GM21515 (cell line): ENCODE results near the gene NRXN2.

Experiments
- ATAC-seq: cut with Tn5 transposase; IDR thresholded peaks from one replicate; pipeline ENCODE4 v1.9.1; 2021; ENCODE audit not compliant: unreplicated experiment

NRXN2 gene

DNA sequence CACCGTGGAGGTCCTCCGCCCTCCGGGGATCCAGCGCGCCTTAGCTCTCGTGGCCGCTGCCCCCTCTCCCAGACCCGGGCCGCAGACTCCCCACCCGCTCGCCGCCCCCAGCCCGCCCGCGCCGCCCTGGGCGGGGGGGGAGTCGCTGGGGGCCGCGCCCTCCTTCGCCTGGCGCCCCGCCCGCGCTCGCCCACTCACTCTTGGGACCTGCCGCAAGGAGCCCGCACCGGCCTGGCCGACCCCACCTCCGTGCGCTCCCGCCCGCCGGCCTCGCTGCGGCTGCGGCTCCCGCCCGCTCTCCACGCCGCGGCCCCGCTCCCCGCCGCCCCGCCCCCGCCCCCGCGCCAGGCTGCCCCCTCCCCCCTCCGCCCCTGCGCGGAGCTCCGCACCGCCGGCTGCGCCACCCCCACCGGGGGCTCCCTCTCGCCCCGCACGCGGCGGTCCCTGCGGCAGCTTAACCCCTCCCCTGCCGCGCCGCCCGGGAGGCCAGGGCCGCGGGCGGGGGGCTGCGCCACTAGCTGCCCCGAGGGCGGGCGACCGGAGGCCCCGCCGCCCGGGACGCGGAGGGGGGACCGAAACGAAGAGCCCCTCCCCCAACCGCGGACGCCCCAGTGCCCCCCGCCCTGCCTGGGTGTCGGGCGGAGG is 21.7 kb upstream of the NRXN2 start:
- no peak for ATAC-seq

DNA sequence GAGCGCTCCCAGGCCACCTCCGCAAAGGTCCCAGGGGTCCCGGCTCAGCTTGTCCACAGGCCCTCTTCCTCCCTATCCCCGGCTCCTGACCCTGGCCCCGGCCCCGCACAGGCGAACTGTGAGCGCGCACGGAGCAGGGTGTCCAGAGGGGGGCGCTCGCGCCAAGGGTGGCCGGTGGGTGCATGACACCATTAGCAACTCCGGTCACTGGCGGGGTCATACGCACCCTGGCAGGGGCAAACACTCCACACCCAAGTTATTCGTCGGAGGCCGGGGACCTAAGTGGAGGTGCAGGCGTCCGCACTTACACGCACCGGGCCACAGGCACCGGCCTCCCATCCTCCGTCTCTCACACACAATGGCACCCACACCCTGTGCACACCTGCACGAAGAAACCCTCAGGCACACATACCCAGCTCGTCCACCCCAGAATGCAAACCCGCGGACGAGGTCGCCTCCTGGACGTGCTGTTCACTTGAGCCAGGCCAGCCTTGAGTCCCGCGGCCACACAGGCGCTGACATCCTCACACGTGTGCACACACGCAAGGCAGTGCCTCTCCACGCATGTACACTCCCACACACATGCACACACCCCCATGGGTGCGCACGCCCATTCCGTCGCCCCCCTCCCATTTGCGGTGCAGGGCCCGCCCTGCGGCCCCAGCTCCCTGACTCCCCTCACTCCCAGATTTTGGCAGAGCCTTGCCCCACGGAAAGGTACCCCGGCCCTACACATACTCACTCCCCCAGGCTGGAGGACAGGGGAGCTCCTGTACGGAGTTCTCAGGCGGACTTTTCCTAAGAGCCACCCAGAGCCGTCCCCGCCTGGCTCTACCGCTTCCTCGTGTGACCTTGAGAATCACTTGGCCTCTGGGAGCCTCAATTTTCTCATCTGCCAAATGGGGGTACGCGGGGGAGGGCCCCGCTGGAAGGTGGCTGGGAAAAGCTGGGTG is 20.9 kb upstream of the NRXN2 start, which contains the start of gene RASGRP2:
RASGRP2 (minus strand) TSS at position 552 of the 953 bp plus-strand sequence. CDS start 1,276 bp downstream, outside the sequence.
- no peak for ATAC-seq

DNA sequence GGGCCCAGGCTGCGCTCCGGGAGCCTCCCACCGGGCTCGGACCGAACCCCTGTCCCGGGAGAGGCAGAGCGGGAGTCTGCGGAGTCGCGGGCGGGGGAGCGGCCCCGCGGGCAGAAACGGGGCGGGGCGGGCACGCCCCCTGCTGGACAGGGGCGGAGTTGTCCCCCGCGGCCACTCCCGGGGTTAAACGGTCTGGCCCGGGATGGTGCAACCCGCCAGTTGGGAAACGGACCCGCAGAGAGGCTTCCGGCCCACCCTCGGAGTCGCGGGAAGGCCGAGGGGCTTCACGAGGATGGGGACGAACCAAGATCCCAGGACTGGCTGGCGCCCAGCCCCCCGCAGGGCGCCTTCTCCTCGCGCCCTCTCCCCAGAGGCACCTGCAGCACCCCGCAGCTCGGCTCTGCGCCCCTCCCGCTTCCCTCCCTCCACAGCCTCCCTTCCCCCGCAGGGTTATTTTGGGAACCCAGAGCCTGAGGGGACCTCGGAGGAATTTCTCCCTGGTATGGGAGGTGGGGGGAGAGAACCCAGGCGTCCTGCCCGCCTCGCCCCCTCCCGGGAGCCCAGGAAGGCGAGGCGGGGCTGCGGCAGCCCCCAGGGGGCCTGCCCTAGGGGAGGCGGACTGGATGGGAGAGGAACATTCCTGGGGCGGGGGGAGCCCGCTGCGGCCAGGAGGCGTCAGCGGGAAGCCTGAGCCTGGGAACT is 20.0 kb upstream of the NRXN2 start:
- ATAC-seq, result no peak

DNA sequence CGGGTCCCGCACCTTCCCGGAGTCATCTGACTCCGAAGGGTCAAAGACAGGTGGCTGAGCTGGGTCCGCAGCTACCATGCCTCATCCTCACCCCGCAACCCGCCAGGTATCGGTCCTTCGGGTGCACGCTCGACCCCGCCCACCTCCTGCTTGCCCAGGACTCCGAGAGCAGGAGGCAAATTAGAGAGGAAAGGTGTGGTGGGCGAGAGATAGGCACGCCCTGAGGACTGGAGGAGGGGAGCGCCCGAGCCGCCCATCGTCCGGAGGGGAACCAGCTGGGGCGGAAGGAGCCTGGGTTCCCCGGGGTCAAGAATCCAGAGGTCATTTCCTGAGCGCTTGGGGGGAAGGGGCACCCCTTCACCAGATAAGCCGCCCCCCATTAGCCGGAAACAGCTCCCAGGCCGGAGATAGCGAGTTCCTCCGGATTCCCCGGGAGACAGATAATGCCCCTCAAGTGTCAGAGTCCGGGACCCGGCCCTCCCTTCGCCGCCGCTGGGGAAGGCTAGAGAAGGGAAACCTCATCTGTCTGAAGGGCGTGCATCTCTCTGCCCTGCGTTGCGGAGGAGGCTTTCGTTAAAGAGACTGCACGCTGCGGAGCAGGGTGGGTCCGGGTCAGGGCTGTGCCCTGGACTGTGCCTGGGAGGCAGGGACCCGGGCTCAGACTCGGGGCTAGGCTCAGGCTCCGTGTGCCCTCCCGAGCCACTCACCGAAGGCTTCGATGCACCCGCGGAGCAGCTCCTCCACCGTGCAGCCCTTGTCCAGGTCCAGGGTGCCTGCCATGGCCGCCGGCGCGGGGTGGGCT is 19.3 kb upstream of the NRXN2 start:
- no peak for ATAC-seq

DNA sequence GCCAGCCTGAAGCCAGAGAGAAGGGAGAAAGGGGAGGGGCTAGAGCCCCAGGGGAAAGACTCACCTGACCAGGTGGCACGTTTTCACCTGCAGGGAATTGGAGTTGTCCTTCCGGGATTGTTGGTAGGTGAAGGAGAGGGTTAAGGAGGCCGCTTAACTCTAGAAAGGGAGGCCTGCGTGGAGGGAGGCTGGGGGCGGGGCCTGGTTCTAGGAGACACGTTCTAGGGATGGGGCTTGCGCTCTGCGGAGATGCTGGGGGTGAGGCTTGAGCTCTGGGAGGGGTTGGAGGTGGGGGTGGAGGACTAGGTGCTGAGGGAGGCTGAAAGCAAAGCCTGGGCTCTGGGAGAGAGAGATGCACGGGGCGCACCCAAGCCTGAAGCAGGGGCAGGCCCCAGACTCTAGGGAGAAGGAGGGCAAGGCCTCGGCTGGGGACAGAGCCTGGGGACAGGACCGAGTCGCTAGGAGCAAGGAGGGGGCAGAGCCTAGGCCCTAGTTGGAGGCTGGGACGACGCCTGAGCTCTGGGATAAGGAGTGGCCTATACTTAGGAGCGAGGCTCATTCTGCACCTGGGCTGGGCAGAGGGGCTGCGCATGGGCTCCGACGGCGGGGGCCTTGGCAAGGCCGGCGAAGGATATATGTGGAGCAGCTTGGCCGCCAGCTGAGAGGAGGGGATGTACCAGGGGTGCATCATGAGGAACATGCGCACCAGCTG is 18.5 kb upstream of the NRXN2 start:
- no peak for ATAC-seq

DNA sequence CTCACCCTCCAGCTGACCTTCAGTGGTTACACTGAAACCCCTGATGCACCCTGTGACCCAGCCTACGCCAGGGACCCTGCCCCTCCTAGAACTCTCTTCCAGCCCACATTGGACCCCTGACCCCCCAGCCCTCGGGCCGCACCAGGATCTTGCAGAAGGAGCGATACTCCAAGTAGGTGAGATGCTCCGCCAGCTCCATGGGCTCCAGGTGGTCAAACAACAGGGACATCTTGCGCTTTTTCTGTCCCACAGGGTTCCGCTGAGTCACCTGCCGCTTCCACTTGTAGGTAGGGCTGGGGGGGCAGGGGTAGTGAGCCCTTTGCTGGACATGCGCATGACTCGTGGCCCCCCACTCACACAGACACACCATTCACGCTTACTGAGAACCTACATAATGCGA is 16.9 kb upstream of the NRXN2 start:
- ATAC-seq, result no peak

DNA sequence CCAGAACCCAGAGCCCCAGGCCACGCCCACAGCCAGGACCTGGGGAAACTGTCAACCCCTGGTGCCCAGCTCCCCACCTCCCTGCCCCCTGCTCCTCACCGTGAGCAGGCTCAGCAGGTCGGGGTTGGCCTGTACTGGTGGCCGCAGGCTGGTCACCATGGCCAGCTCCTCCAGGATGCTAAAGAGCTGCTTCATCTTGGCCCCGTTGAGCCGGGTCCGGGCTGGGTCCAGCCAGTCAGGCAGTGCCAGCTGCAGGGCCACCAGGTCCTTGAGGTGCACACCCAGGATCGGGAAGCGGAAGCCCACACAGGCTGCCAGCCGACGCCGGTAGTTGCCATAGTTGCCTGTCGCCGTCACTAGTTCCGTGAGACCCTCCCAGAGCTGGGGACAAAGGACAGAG is 13.7 kb upstream of the NRXN2 start:
- no peak for ATAC-seq

DNA sequence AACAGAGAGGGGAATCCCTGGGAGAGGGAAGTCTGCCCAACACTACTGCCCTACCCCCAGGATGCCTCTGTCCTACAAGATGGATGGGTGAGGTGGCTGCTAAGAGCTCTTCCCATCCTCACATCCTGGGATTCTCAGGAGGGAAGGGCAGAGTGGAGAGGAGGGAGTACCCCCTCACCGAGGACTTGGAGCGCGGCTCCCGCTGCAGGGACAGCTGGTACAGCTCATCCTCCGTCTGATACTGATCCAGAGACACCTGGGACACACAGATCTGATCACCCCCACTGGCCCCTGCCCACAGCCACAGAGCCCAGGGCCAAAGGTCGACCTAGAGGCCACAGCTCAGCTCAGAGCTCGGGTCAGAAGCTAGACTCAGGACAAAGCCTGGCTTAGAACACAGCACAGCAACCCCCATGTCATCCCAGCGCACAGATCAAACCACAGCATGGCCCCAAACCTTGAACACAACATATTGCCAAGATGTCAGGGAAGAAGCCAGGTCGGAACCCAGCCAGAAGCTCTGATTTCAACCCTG is 12.8 kb upstream of the NRXN2 start:
- no peak for ATAC-seq

DNA sequence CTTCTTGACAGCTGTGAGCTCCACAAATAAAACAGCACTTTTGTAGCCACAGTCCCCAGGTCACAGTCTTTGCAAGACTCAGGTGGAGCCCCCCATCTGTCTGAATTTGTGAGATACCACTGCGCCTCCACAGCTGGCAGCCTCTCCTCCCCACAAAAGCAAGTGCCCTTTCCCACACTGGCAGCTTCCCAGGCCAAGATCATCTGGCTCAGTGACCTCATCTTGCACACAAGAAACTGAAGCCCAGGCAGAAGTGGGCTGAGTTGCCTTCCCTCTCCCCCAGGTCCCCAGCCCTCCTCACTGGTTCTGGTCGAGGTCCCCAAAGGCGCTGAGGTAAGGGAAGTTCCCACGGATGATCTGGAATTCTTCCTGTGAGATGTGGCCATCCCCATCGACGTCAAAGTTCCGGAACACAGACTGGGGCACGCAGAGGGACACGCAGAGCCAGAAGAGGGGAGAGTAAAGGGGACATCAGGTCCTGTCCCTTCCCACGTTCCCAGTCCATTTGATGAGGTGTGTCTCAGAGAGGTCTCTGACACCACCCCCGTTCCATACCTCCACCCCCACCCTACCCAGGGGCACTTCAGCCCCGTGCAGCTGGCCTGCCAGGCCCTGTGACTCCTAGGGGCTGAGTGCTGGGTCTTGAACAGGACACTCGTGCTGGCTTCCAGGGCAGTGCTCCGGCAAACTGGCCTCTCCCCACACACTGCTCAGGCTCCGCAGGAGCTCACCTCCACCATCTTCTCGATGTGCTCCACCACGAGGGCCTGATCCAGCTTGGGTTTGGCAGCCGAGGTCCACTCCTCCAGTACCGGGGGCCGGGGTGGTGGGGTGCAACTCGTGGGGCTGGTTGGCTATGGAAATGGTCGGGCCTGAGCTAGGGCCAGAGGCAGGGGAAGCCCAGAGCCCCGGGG is 12.1 kb upstream of the NRXN2 start:
- ATAC-seq, result no peak

DNA sequence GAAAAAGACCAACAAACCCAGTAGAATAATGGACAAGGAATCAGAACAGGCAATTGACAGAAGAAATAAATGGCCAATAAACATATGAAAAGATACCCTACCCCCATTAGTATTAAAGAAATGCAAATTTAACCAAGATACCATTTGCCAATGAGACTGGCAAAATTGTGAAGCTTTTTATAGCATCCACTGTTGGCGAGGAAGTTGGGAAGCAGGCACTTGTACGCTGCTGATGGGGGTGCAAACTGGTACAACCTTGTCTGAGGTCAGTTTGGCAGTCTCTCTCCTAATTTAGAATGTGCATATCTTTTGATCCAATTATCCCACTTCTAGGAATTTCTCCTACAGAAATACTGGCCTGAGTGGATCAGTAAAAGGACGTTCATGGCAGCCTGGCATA is 8.6 kb upstream of the NRXN2 start:
- no peak for ATAC-seq

DNA sequence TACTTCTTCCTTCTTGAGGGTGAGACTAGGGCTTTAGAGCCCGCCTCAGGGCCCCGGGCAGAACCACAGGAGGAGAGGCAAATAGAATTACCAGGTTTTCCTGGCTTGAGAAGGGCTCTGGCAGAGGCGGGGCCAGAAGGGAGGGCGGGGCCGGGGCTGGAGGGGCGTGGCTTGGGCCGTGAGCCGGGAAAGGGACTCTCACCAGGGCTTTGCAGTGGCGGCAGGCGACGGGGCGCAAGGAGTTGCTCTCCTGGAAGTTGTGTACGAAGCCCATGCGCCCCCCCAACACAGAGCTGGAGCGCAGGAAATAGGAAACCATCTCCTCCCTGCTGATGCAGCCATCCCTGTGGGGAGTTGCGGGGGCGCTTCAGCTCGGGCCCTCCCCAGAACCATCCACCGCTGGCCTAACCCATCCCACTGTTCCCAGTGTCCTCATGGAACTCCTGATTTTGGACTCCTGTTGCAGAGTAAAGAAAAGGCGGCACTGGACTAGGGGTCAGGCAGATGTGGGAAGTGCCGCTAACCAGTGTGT is 6.9 kb upstream of the NRXN2 start:
- ATAC-seq, result no peak

DNA sequence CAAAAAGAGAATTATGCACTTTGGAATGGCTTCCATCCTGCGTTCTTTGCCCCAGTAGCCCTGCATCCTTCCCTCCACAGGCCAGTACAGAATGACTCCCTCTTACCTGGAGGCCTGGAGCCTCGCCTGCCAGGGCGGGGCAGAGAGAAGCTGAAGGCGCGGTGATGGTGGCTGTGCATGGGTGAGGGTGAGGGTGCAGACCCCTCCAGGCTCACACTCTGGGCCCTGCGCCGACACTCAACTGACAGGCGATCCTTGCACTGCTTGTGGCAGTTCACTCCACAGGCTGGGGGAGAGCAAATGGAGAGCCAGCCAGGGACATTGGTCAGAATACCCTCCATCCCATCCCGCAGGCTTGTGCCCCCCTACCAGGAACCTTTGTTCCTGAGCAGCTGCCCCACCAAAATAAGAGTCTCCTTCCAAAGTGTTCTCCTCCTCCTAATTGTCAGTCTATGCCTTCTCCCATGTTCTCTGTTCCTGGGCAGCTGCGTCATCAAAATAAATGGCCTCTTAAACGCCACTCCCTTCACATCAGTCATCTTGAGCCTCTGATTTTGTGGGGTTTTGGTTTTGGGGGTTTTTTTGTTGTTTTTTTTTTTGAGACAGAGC is 5.9 kb upstream of the NRXN2 start:
- ATAC-seq, result no peak

DNA sequence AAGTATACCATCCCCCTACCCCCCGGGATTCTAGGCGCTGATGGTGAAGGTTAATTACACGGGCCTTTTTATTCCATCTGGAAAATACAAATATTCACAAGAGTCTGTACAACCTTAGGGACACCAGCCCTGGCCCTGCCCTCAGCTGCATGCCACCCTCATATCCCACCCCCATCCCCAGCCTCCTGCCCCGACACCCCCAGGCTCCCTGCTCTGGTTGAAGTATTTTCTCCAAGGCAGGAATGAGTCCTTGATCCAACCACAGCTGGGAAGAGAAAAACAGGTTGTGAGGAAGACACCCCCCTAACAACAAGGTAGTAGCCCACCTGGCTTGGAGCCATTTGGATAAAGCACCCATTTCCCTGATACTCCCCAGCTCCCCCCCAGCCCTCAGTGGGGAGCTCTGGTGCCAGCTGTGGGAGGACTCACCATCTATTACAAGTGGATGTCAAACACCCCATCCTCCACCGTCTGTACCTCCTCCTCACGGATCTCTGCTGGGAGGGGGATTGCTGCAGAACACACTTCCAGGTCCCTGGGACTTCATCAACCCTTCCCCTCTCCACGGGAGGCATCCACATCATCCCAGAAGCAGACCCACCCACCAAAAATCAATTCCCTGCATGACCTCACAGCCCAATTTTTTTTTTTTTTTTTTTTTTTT is 4.0 kb upstream of the NRXN2 start:
- ATAC-seq, result no peak

DNA sequence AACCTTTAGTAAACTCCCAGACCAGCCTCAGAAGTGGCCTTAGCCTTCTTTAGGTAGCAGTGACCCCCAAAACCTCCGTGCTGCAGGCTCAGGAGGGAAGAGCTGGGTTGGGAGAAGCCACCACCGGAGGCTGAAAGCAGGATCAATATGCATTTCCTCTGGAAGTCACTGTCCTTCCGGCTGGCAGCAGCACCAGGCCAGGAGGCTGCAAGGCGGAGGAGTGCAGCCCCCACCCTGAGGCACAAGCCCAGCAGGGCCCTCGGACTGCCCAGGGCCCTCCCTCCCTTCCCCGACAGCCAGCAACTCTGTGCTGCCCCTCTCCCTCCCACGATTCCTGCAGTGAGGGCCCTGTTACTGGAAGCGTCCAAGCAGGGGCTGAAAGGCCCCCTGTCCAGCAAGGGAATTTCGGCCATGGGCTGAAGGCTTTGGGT is 3.2 kb upstream of the NRXN2 start:
- no peak for ATAC-seq

DNA sequence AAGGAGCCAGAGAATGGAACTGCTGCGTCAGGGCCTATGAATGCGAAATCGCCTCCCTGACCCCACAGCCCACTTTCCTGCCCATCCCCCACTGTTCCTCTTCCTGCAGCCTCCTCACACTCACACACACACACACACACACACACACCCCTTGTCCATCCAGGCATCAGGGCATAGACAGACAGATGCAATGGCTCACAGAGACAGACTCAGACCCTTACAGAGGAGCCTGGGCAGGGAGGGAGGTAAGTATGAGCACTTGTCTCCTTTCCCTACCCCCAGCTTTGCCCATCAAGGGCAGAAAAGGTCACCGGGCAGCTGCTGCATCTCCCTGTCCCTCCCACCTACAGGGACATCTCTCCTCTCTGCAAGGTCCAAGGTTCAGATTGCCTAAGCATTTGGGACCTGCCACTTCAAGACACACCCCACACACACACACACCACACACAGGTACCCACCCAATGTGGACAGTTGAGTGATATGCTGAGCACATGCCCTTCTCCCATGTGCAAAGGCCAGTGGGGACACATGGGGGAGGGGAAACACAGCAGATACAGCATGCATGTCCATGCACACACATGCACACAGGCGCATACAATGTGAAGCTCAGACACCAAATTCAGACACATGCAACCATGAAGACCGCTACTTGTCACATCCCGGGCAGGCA is 2.0 kb upstream of the NRXN2 start:
- ATAC-seq, result no peak

DNA sequence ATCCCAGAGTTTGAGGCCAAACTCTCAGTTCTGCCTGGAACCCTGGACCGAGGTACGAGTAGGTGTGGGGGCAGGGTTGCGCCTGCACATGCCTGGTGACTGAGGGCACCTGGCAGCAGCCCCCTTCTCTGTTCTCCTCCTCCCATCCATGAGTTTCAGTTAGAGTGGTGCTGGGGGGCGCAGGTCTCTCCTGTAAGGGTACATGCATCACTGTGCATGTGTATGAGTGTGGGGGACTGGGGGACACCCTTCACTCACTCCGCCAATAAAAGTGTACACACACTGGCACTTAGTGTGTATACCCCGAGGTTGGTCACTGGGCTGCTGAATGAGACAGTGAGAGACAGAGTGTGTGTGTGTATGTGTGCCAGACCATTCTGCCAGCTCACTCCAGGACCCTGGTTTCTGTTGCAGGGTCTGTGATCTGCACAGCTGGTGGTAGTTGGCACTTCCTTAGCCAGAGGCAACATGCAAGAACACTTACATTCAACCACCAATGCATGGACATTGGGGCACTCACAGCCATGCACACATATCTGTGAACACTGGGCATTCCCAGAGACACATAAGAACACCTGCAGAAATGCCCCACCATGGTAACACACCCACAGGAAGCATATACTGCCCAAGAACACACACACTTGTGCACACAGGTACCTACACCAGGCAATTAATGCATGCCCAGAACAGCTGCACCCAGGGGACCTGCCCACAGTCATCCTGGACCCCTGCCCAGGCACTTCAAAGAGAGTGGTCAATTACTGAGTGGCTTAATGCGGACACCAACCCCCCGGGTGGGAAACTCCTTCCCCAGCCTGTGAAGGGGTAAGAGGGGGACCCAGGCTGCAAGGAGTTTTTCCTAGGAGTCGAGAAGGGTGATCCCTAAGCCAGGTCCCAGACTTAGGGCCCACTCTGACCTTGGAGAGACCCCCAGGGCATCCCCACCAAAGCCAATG is 1.2 kb upstream of the NRXN2 start:
- no peak for ATAC-seq
